ENCODE measurements around the gene LSAMP.

GRCh38 chr3:116356056-116356455 is 89.2 kb downstream of the LSAMP start:
- TF ChIP-seq, protein P1, sequence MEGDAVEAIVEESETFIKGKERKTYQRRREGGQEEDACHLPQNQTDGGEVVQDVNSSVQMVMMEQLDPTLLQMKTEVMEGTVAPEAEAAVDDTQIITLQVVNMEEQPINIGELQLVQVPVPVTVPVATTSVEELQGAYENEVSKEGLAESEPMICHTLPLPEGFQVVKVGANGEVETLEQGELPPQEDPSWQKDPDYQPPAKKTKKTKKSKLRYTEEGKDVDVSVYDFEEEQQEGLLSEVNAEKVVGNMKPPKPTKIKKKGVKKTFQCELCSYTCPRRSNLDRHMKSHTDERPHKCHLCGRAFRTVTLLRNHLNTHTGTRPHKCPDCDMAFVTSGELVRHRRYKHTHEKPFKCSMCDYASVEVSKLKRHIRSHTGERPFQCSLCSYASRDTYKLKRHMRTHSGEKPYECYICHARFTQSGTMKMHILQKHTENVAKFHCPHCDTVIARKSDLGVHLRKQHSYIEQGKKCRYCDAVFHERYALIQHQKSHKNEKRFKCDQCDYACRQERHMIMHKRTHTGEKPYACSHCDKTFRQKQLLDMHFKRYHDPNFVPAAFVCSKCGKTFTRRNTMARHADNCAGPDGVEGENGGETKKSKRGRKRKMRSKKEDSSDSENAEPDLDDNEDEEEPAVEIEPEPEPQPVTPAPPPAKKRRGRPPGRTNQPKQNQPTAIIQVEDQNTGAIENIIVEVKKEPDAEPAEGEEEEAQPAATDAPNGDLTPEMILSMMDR (conservative IDR thresholded peaks at IDR 0.05; ENCODE audit: low read depth, low read length): no peak
- TF ChIP-seq EZH2phosphoT487 (IDR thresholded peaks at IDR 0.05; ENCODE audit: borderline replicate concordance, low read length): no peak
- TF ChIP-seq EZH2 (IDR thresholded peaks at IDR 0.05; ENCODE audit: low read length, unreplicated experiment): no peak

All from PC-3 (cell line).